ENCODE measurements around the gene MTHFD2L.

MTHFD2L gene

DNA sequence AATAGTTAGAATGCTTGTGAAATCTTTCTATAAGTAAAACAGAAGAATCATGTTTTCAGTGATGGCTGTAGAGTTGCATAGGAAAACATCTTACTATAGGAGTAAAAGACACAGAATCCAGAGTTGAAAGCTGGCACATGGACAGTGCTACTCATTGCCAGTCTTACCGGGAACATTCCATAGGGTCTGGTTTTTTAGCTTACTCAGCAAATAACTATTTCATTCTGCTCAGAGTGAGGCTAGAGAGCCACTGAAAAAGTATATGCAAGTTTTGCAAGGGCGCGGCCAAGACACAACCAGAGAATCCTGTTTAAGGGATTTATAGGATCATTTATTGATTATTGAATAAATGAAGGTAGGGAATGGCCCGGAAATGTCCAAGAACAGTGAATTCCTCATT, 60.3 kb downstream of the MTHFD2L start:
- no peaks in the 10 kb centered on the region for H3K36me3 ChIP-seq
- no peaks in the 10 kb centered on the region for H3K9me3 ChIP-seq
- TF ChIP-seq, protein P1, sequence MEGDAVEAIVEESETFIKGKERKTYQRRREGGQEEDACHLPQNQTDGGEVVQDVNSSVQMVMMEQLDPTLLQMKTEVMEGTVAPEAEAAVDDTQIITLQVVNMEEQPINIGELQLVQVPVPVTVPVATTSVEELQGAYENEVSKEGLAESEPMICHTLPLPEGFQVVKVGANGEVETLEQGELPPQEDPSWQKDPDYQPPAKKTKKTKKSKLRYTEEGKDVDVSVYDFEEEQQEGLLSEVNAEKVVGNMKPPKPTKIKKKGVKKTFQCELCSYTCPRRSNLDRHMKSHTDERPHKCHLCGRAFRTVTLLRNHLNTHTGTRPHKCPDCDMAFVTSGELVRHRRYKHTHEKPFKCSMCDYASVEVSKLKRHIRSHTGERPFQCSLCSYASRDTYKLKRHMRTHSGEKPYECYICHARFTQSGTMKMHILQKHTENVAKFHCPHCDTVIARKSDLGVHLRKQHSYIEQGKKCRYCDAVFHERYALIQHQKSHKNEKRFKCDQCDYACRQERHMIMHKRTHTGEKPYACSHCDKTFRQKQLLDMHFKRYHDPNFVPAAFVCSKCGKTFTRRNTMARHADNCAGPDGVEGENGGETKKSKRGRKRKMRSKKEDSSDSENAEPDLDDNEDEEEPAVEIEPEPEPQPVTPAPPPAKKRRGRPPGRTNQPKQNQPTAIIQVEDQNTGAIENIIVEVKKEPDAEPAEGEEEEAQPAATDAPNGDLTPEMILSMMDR (IDR thresholded peaks at IDR 0.05; ENCODE audit: low read depth, low read length): no peak
- no peaks in the 10 kb centered on the region for H3K27me3 ChIP-seq
- no peak for DNase-seq
- H3K4me3 ChIP-seq (ENCODE audit: low read depth, low read length): no peak overlapping the region
- H3K4me1 ChIP-seq: no peaks in the 10 kb centered on the region

DNA sequence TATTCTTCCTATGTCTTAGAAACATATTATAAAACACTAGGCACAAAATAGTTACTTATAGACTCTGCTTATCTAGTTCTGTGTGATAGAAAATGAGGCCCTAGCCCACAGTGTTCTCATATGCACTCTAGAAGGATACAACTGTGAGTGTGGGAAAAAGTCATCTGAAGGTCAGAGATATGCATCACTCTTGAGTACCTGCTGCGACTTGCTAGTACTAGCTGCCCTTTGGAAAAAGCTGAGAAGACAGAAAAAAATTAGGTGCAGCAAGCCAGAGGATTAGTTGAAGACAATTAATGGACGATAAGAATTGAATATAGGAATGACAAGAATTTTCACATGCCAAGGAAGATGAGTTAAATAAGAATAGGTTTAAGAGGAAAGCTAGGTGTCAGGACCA, 61.3 kb downstream of the MTHFD2L start:
- no peaks in the 10 kb centered on the region for H3K27me3 ChIP-seq
- DNase-seq: no peak
- H3K36me3 ChIP-seq: no peaks in the 10 kb centered on the region
- TF ChIP-seq, protein P1 (IDR thresholded peaks at IDR 0.05; ENCODE audit: low read depth, low read length): no peak
- no peaks in the 10 kb centered on the region for H3K9me3 ChIP-seq
- no peak overlapping the region for H3K4me3 ChIP-seq (ENCODE audit: low read depth, low read length)
- H3K4me1 ChIP-seq: no peaks in the 10 kb centered on the region

DNA sequence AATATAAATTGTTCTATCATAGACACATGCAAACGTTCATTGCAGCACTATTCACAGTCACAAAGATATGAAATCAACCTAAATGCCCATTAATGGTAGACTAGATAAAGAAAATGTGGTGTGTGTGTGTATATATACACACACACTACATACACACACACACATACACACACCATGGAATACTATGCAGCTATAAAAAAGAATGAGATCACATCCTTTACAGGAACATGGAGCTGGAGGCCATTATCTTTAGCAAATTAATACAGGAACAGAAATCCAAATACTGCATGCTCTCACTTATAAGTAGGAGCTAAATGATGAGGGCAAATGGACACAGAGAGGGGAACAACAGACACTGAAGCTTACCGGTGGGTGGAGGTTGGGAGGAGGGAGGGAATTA, 65.2 kb downstream of the MTHFD2L start:
- TF ChIP-seq, protein P1 (IDR thresholded peaks at IDR 0.05; ENCODE audit: low read depth, low read length): no peak
- Histone ChIP-seq H3K4me3 (ENCODE audit: low read depth, low read length) (no peak overlapping the region), H3K36me3 (no peaks in the 10 kb centered on the region), H3K27me3 (no peaks in the 10 kb centered on the region), H3K4me1 (no peaks in the 10 kb centered on the region), H3K9me3 (no peaks in the 10 kb centered on the region)
- DNase-seq: no peak

GRCh38 chr4:74223801-74224200, 65.9 kb downstream of the MTHFD2L start:
- TF ChIP-seq, protein P1 (IDR thresholded peaks at IDR 0.05; ENCODE audit: low read depth, low read length): no peak
- Histone ChIP-seq H3K4me3 (ENCODE audit: low read depth, low read length) (no peak overlapping the region), H3K36me3 (no peaks in the 10 kb centered on the region), H3K27me3 (no peaks in the 10 kb centered on the region), H3K4me1 (no peaks in the 10 kb centered on the region), H3K9me3 (no peaks in the 10 kb centered on the region)
- no peak for DNase-seq

DNA sequence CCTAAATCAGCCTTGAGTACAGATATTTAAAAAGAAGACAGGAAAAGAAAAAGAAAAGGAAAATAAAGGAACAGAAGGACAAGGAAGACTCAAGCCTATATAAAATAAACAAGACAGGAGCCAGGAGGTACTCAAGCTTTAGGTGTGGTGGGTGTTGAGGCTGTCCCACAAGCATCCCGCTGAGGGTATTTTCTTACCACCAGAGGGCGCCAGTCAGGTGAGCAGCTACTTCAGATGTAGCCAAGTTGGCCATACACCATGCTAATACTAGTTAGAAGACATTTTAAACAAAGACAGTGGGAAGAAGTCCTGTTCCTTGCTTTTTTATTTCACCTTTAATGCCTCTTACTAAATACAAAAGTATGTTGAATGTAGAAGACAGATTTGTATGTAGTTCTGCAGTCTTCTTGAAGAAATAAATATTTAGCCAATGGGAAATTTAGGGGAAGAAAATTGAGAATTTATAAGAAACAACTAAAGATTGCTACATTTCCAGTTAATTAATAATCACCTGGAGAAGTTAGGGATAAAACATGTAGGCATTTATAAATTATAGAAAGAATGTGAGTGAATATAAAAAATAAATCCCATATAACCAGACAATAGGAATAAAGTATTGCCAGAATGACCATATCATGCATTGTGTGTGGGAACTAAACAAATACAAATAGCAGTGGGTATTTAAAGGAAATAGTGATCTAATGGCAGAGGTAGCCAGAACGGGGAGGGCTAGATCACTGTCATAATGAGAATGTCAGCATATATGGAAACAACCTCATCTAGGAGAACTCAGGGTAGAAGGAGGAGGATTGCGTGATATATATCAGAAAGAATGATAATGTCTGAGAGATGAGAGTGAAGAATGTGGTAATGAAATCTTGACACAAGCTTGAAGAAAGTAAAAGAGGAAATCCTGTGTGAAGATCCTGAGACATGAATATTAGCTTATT, 71.0 kb downstream of the MTHFD2L start:
- Histone ChIP-seq H3K4me3 (ENCODE audit: low read depth, low read length) (no peak overlapping the region), H3K36me3 (no peaks in the 10 kb centered on the region), H3K27me3 (no peaks in the 10 kb centered on the region), H3K4me1 (no peaks in the 10 kb centered on the region), H3K9me3 (no peaks in the 10 kb centered on the region)
- TF ChIP-seq, protein P1 (IDR thresholded peaks at IDR 0.05; ENCODE audit: low read depth, low read length): peak; percentile 94
- peak; percentile 77 for DNase-seq

- Histone ChIP-seq H3K27me3 (no peaks in the 10 kb centered on the region), H3K4me1 (no peaks in the 10 kb centered on the region), H3K36me3 (no peaks in the 10 kb centered on the region), H3K4me3 (ENCODE audit: low read depth, low read length) (no peak overlapping the region), H3K9me3 (no peaks in the 10 kb centered on the region)
- no peak for DNase-seq
- TF ChIP-seq, protein P1 (IDR thresholded peaks at IDR 0.05; ENCODE audit: low read depth, low read length): no peak
Observed at GRCh38 chr4:74230902-74231499, 73.1 kb downstream of the MTHFD2L start.
